Endothelial cell of umbilical vein (primary cell): ENCODE results near the gene PSME4. TPM values are rescaled to one million over a fixed set of nuclear protein-coding genes. Genes with fewer than 3 reads are reported as not detected.
"Not testable (repeated sequence)": the region's sequence is repeated elsewhere in the genome, so short reads cannot be mapped to it uniquely, and the experiment has no call there.

Experiments used
- BruUV-seq: library from RNA; stranded (reverse); fragments of 400-500 nt; replicated peaks from 2 replicates; lab custom pipeline; 2021; lab: Mats Ljungman, UMichigan
- CTCF ChIA-PET: fragments of 300-600, 350-600 bp; sonication (Branson Sonifier 250); formaldehyde crosslinking; loops from one replicate; lab custom pipeline; 2021; ENCODE audit warnings: antibody characterized with exemption, inconsistent platforms; lab: Charles Lee
- POLR2A ChIA-PET: fragments of 300-600, 350-600 bp; sonication (Branson Sonifier 250); formaldehyde crosslinking; loops from one replicate; lab custom pipeline; 2021; ENCODE audit warnings: antibody characterized with exemption, inconsistent platforms; lab: Charles Lee
- DNase-seq: peaks from one replicate; pipeline ENCODE4 v3.0.0-alpha.2; 2011; ENCODE audit warnings: low read depth, low spot score
- FAIRE-seq: peaks from 2 replicates; lab custom pipeline; 2011; peaks lifted over from hg19 to GRCh38; lab: Jason Lieb, UNC
- H2AFZ ChIP-seq: 2 replicates; pipeline ENCODE4 v1.6.0; 2012; ENCODE audit warnings: low read depth, low read length, control low read depth, inconsistent platforms
- H3K27ac ChIP-seq: 2 replicates; pipeline ENCODE4 v1.5.1; 2011; ENCODE audit warnings: low read depth, mild to moderate bottlenecking, control low read depth, low read length, moderate library complexity; ENCODE audit not compliant: insufficient read depth
- H3K27me3 ChIP-seq, 2 experiments: 2 replicates each; pipeline versions ENCODE4 v1.6.0 to v1.6.1; 2011; ENCODE audit warnings: low read length in 2 of 2, mixed read lengths in 1 of 2; ENCODE audit not compliant: control insufficient read depth in 2 of 2, insufficient read depth in 2 of 2
- H3K36me3 ChIP-seq, 2 experiments: 2 replicates in 1 of 2; 3 replicates in 1 of 2; pipeline ENCODE4 v1.5.1; 2011; ENCODE audit warnings: low read length in 2 of 2, mild to moderate bottlenecking in 1 of 2, moderate library complexity in 1 of 2; ENCODE audit not compliant: control insufficient read depth in 2 of 2, insufficient read depth in 2 of 2; ENCODE audit errors: extremely low read depth in 1 of 2
- H3K4me1 ChIP-seq: 3 replicates; pipeline ENCODE4 v1.5.1; 2011; ENCODE audit warnings: mild to moderate bottlenecking, low read length; ENCODE audit not compliant: control insufficient read depth, insufficient read depth; ENCODE audit errors: extremely low read depth
- H3K4me2 ChIP-seq: 2 replicates; pipeline ENCODE4 v1.6.1; 2011; ENCODE audit warnings: low read length, control low read depth, mixed read lengths; ENCODE audit not compliant: insufficient read depth
- H3K4me3 ChIP-seq, 3 experiments: fragments of 200-600 bp in 1 of 3; sonication (generic), shearing (Covaris generic) in 1 of 3; replicated peaks in 1 of 3; 2 replicates each; pipeline ENCODE4 v1.5.1; 2011 to 2016; ENCODE audit warnings: control low read depth in 3 of 3, low read length in 3 of 3, mild to moderate bottlenecking in 2 of 3, inconsistent platforms in 1 of 3, low read depth in 1 of 3, moderate library complexity in 1 of 3; ENCODE audit not compliant: insufficient read depth in 1 of 3
- H3K79me2 ChIP-seq: 2 replicates; pipeline ENCODE4 v1.6.0; 2012; ENCODE audit warnings: low read length, inconsistent platforms; ENCODE audit not compliant: control insufficient read depth, insufficient read depth
- H3K9ac ChIP-seq: replicated peaks from 2 replicates; pipeline ENCODE3; 2011; ENCODE audit warnings: low read length, control low read depth; ENCODE audit not compliant: insufficient read depth; ENCODE audit errors: extremely low read depth
- H3K9me1 ChIP-seq: replicated peaks from 3 replicates; pipeline ENCODE4 v1.6.0; 2011; ENCODE audit warnings: mild to moderate bottlenecking, low read length; ENCODE audit not compliant: control insufficient read depth, insufficient read depth; ENCODE audit errors: extremely low read depth
- H3K9me3 ChIP-seq: replicated peaks from 2 replicates; pipeline ENCODE4 v1.5.1; 2012; ENCODE audit warnings: low read length, inconsistent platforms; ENCODE audit not compliant: control insufficient read depth, insufficient read depth
- H4K20me1 ChIP-seq: replicated peaks from 2 replicates; pipeline ENCODE3; 2011; ENCODE audit warnings: mild to moderate bottlenecking, low read length; ENCODE audit not compliant: control insufficient read depth, insufficient read depth; ENCODE audit errors: extremely low read depth
- CTCF ChIP-seq, 2 donors: IDR thresholded peaks; 1 replicate in 1 of 2; 2 replicates in 1 of 2; pipeline ENCODE4 v1.5.1; 2011; ENCODE audit warnings: low read length in 2 of 2, mild to moderate bottlenecking in 2 of 2, moderate library complexity in 2 of 2, control low read depth in 1 of 2, inconsistent platforms in 1 of 2, low read depth in 1 of 2; ENCODE audit not compliant: insufficient read depth in 1 of 2; ENCODE audit errors: extremely low read depth in 1 of 2
- EZH2 ChIP-seq: IDR thresholded peaks from 2 replicates; pipeline ENCODE4 v1.6.1; 2012; ENCODE audit warnings: borderline replicate concordance, low read depth, mild to moderate bottlenecking, moderate library complexity, low read length, inconsistent platforms; ENCODE audit not compliant: severe bottlenecking
- FOS ChIP-seq: IDR thresholded peaks from 2 replicates; pipeline ENCODE4 v1.6.1; 2011; ENCODE audit warnings: mild to moderate bottlenecking, low read length, moderate library complexity, borderline replicate concordance; ENCODE audit not compliant: insufficient read depth
- GATA2 ChIP-seq: IDR thresholded peaks from 2 replicates; pipeline ENCODE4 v1.7.0; 2011; ENCODE audit warnings: low read depth, mild to moderate bottlenecking, moderate library complexity, mixed read lengths, low read length; ENCODE audit not compliant: insufficient read length, insufficient read depth
- JUN ChIP-seq: IDR thresholded peaks from 2 replicates; pipeline ENCODE4 v1.6.1; 2011; ENCODE audit warnings: borderline replicate concordance, low read depth; ENCODE audit not compliant: insufficient read length, insufficient read depth
- MYC ChIP-seq: IDR thresholded peaks from one replicate; pipeline ENCODE4 v1.6.1; 2011; ENCODE audit warnings: mild to moderate bottlenecking, low read depth, low read length
- POLR2A ChIP-seq: IDR thresholded peaks from 2 replicates; pipeline ENCODE4 v1.6.1; 2012; ENCODE audit warnings: low read depth, mild to moderate bottlenecking, control low read depth, low read length
- POLR2AphosphoS5 ChIP-seq: IDR thresholded peaks from 2 replicates; pipeline ENCODE4 v1.6.1; 2012; ENCODE audit warnings: low read depth, mild to moderate bottlenecking, control low read depth, low read length, moderate library complexity; ENCODE audit not compliant: insufficient read depth
- dilution Hi-C: fragments of 300-500 bp; cut with MboI; formaldehyde crosslinking; loops from one replicate; pipeline ENCODE4 v1.15.0; 2019; ENCODE audit warnings: low sequenced_read_pairs; ENCODE audit not compliant: extremely low pct_ligation_motif_present
- intact Hi-C: fragments of 100-400 bp; cut with micrococcal nuclease; formaldehyde crosslinking; loops from one replicate; pipeline ENCODE4 v1.10.0; 2022
- polyA plus RNA-seq, 4 experiments: library from polyadenylated mRNA; depleted of rRNA in 3 of 4; stranded (reverse) in 3 of 4; unstranded in 1 of 4; fragments of >200 nt; gene quantifications; 2 replicates each; pipeline versions ENCODE4 v1.2.1 to v1.2.3, GENCODE V29; 2011 to 2012; ENCODE audit warnings: missing spikeins in 1 of 4
- total RNA-seq: library from RNA; stranded (reverse); gene quantifications from 2 replicates; pipeline ENCODE4 v1.2.3, GENCODE V29; 2021
- TF ChIP-seq, protein P1 (sequence below): IDR thresholded peaks from 2 replicates; pipeline ENCODE4 v1.6.1; 2011; ENCODE audit not compliant: insufficient read depth, insufficient read length

Gene PSME4
- total and polyA plus RNA-seq, 2 donors (not counting 3 experiments of a cell fraction or from before 2014, with no cell fraction given) = 24.7 to 82.6 TPM

DNA sequence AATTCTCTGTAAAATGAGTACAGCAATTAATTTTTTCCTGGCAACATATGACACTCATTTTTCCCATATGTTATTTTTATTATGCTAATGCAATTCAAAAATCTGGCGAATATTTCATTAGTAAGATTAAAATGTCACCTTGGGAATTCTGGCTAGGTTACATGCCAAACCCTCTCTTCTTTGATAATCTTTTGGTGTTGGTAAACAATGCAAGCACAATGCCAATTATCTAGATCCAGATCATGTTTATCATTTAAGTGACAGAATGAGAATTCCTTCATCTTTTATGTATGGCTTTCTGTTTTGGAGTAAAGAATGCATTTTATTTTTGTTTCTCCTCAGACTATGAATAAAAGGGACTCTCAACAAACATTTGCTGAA, 144.8 kb downstream of the PSME4 start:
- Histone ChIP-seq H3K4me2 (no peak overlapping the region), H4K20me1 (no peaks in the 10 kb centered on the region), H3K79me2 (no peaks in the 10 kb centered on the region), H3K9me3 (no peaks in the 10 kb centered on the region), H3K27me3 (no peaks in the 10 kb centered on the region), H3K27ac (no peak overlapping the region), H3K9me1 (no peaks in the 10 kb centered on the region), H3K36me3 (no peaks in the 10 kb centered on the region), H3K4me3 (no peak overlapping the region), H3K4me1 (no peaks in the 10 kb centered on the region), H3K9ac (no peak overlapping the region), H2AFZ (no peak overlapping the region)
- TF ChIP-seq MYC (no peak), GATA2 (no peak), JUN (no peak), POLR2AphosphoS5 (no peak), POLR2A (no peak), EZH2 (no peak), FOS (no peak)
- TF ChIP-seq, protein P1, sequence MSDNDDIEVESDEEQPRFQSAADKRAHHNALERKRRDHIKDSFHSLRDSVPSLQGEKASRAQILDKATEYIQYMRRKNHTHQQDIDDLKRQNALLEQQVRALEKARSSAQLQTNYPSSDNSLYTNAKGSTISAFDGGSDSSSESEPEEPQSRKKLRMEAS = no peak
- FAIRE-seq (peak; percentile 61), DNase-seq (no peak)
- no TSS peak for BruUV-seq
- POLR2A ChIA-PET = no interaction called here
- dilution Hi-C loops (no loop called here), intact Hi-C loops (no loop called here)
- CTCF ChIA-PET = no interaction called here

- H3K9ac ChIP-seq, DNase-seq, dilution Hi-C loops, H2AFZ ChIP-seq, H3K4me3 ChIP-seq, H4K20me1 ChIP-seq, H3K9me3 ChIP-seq, H3K36me3 ChIP-seq, H3K27me3 ChIP-seq, H3K79me2 ChIP-seq, intact Hi-C loops, H3K4me2 ChIP-seq, BruUV-seq, H3K9me1 ChIP-seq, H3K27ac ChIP-seq, H3K4me1 ChIP-seq, CTCF ChIA-PET, POLR2A ChIA-PET: not testable (repeated sequence)
- peak in 1 of 2 donors; percentile 9 for TF ChIP-seq CTCF (IDR thresholded peaks at IDR 0.05; ENCODE audit: extremely low read depth in 1 of 2, insufficient read depth in 1 of 2, low read depth in 1 of 2, low read length in 2 of 2)
- peak; percentile 18 for FAIRE-seq
These were observed 147.2 kb downstream of the PSME4 start for GRCh38 chr2:53823639-53824038.
